Raji (cell line): ENCODE measurements around the gene PACRG.

Experiments used
- POLR2A ChIP-seq: IDR thresholded peaks from 2 replicates; pipeline ENCODE4 v1.6.1; 2011; ENCODE audit warnings: low read depth, low read length, control low read depth; ENCODE audit not compliant: insufficient read depth

PACRG gene

DNA sequence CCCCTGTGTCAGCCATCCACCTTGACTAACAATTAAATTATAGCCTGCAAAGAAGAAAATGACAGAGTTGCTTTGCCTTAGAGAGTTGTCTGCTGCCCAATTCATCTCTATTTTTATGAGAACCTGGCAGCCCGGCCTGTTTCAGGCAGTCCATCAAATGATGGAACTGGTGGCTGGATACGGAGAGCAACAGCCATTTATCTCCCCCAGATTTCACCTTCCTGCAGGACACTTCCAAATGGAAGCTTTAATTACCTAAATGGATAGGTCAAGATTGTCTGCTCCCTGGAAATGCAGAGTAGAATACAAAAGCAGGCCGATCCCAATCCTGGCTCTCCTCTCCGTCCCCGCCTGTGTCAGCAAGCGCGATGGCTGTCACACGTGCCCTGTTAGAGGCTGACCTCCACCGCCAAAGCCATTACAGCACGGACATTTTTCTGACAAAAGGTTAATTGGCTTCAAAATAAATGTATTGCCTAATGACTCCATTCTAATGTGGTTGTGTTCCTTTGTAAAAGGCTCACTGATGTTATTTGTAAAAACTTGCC, 86.7 kb downstream of the PACRG start:
- TF ChIP-seq POLR2A, result no peak

DNA sequence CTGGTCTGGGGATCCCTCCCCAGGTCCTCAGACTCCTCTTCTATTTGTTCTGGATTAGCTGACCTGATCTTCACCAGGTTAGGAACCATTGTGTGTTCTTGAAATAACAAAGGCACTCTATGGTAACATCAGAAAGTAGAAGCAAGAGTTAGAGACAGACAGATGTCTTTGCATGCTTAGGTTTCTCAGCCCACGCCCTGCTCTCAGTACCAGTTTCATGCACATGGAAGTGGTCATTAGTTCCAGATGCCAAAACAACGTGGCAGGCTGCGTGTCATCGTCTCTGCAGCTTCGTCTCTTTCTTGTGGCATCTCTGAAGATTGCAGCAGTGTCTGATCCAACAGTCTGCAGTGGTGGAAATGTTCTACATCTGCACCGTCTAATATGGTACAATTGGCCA, 89.4 kb downstream of the PACRG start:
- no peak for TF ChIP-seq POLR2A

DNA sequence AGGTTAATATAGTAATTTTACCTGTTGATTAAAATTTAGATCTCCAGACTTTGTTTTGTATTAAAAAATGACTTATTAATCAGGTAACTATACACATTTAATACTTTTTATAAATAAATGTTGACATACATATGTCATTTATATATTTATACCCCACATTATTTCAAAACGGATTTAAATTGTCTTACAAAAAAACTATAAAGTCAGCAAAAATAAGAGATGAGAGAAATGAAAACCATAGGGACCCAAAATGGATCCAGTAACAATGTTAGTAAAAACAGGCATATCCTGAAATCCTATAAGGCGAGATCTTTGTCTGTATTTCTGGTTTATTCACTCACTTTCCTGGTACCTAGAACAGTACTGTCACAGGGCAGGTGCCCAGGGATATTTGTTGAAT, 91.5 kb downstream of the PACRG start:
- TF ChIP-seq POLR2A, result no peak

DNA sequence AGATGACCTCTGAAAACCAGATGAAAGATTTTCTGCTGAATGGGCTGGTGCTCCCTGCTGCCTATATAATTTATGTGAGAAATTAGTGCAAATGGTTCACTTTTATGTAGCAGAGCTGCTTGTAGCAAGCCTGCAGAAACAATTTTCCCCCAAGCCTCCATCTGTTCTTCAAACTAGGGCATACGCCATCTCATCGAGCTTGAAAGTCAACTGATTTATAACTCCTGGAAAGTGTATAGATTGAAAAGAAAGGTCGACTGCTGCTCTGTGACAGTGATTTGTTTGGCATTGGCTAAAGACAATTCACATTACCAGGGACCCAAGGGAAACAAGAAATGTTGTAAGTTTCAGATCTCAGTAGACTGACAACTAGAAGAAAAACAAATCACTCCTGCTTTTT, 93.3 kb downstream of the PACRG start:
- TF ChIP-seq POLR2A, result no peak

DNA sequence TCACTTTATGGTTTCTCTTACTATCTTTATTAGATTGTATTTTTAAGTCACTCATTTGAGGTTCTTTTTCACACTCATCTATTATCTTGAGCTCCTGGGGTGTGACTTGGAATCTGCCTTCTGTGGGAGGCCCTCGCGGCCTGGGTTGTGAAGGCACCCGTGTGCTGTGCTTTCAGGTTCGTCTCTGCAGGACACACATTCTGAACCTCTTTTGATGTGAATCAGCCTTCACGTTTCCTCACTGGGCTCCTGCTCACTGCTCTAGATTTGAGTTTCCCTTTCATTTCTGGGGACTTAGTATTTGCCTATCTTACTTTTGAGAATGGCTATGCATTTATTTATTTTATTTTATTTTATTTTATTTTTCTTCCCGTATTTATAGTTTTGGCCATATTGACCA, 97.8 kb downstream of the PACRG start:
- no peak for TF ChIP-seq POLR2A

DNA sequence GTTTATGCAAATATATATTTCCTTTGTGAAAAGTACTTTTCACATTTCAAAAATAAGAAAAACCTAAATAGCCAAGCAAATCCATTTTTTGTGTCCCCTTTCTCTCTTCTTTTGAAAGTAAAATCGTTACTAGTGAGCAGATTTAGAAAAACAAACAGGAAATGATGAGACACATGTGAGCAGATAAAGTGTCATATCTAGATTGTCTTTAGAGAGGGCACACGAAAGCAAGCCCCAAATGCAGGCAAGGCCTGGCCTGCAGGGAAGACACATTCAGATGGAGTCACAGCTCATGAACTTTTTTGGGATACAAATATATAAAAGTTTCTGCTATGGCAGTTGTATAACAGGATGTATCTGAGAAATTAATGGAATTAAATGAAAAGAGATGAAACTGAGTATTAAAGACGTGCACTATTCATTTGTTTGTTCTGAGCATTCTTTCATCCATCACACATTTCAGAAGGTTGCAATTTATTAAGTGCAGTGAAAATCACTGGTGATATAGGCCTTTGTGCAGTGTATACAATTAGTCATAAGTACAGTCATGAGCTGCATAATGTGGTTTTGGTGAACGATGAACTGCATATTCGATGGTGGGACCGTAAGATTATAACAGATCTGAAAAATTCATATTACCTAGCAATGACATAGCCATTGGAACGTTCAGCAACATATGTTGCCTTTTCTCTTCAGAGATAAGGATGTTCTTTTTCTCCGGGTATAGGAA, 101.4 kb downstream of the PACRG start:
- TF ChIP-seq POLR2A, result no peak

DNA sequence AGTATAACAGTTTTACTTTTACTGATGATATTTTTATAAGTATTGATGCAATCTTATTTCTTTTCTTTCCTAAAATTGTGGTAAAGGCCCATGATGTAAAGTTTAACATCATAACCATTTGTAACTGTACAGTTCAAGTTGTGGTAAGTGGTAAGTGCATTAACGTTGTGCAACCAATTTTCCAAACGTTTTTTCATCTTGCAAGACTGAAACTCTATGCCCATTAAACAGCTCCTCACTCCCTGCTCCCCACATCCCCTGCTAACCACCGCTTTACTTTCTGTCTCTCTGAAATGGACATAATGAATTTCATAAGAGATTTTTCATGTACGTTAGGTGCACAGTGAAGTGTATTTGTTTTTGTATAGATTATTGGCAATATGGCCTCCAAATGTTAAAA, 106.0 kb downstream of the PACRG start:
- TF ChIP-seq POLR2A, result no peak

DNA sequence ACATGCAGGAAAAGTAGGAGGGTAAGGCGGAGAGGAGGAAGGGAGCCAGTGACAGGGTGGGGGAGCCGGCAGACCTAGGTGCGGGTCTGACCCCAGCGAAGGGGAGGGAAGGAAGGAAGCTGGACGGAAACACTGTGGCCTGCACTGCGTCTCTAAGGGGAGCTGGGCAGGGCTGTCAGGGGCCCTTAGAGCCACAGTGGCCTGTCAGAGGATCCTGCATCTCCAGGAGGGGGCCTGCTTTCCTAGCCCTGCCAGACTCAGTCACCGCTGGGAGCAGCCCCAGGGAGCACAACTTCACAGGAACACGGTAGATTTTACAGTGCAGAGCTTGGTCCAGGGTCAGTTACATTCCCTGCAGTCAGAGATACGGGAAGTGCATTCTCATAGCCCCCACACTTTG, 118.2 kb downstream of the PACRG start:
- no peak for TF ChIP-seq POLR2A

DNA sequence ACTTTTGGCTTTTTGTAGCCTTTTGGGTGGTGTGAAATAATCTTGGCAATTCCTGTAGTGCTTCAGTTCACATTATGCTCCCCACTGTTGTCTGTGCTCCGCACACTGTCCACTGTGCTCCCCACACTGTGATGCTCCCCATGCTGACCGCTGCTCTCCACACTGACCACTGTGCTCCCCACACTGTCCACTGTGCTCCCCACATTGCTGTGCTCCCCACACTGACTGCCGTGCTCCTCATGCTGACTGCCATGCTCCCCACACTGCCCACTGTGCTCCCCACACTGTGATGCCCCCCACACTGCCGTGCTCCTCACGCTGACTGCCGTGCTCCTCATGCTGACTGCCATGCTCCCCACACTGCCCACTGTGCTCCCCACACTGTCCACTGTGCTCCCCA, 118.9 kb downstream of the PACRG start:
- TF ChIP-seq POLR2A, result no peak

DNA sequence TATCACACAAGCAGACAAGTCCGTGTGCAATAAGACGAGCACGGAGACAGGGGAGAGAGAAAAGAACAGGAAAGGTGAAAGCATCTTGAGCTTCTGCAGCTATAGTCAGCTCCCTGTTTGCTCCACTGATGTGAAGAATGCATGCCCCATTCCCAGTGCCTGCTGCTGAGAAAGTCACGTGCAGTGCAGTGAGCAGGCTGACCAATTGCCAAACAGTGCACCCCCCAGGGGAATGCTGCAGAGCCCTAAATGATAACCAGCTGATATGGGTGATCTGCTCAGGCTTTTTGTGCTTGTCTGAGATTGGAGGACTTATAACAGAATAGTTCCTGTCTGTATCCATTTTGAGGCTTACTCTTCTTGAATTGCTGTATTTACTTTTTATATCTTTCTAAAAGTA, 121.5 kb downstream of the PACRG start:
- no peak for TF ChIP-seq POLR2A

DNA sequence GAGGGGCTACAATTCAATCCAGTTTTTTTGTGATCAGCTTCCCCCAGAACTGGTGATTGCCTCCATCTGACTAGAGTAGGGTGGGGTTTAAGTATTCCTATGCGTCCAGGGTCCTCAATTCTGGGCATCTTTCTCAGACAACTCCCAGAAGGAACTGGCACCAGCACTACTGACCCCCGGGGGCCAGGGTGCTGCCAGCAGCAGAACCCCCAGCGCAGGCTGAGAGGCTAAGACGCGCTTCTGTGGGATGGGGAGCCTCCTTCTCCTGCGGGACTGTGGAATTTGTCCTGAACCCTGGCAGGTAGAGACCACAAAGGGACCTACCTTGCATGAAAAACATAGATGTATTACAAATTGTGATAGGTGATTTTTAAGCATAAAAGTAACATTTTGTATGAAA, 124.4 kb downstream of the PACRG start:
- no peak for TF ChIP-seq POLR2A

DNA sequence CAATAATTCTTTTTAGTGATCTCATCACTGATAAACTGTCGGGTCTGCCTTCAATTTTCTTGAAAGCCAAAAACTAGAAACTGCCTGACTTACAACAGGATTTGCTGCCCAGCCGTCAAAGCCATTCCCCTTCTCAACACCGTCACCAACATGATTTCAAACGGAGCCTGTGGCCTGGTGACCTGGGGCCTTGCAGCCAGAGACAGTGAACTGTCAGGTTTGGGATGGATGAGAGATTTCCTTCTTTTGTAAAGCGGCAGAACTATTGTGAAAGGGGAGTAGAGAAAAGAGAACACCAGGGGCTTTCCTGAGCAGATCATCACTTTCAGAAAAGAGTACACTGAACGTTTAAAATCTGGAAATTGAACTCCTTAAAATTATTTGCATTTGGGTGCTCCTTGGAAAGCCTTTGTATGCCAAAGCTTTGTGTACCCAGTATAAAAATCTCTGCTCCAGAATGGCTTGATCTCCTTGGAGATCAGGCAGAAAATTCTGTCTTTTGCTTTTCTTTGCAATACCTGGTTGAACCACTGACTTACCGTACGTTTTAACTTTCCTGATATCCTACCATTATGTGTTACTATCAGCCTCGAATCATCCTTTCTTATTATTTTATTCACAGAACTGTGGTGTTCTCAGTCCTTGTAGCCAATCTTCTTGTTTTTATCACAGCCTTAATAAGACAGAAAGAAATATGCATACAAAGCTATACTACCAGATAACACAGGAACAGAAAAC, 125.2 kb downstream of the PACRG start:
- TF ChIP-seq POLR2A, result no peak

DNA sequence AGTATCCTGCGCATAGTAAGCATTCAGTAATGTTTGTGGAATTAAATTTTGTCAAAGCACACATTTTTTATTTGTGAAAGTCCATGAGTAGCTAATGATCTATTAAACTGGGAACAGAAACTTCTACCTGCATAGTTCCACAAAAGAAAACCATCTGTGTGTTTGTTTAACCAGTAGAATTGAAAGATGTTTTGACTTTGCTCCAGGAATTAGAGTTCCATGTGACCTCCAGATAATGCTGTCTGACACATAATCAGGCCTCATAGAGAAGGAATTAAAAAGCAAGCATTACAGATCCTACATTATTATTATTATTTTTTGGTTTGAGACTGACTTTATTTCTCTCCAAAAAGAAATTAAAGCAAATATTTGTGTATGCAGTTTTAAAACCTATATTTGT, 126.5 kb downstream of the PACRG start:
- TF ChIP-seq POLR2A, result no peak

DNA sequence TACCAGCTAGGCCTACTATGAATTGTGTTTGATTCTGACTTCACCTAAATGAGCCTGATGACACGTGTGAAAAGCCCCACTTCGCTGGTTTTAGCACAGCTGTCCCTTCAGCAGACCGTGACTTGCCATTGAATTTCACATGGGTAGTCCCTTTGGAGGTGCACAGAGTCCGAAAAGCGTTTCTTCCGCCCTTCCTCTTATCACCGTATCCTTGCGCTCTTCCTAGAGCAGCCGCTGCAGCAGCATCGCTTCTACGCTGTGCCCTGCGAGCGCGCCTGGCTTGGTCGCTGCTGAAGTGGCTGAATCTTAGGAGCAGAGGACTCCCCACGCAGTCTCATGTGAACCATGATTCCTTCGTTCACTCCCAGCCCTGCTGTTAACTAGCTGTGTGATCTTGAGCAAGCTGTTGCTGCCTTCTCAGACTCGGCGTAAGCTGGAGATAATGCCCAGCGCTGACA, 127.0 kb downstream of the PACRG start:
- TF ChIP-seq POLR2A, result no peak

DNA sequence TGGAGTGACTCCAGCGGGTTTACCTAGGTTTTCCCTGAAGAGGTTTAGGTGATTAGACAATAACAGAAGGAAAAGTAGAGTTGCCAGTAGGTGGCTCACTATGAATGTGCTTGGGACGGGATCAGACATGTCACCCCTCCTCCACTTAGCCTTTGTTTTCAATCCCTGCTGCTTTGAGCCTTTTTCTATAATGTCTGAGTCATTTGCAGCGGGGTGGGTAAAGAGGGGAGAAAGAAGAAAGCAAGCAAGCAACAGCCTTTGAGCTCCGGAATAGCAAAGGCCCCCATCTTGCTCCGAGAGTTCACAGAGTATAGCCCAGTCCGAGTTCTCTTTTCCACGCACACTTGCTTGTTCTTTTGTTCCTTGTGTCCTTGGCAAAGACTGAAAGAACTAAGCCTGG, 129.1 kb downstream of the PACRG start:
- TF ChIP-seq POLR2A, result no peak

DNA sequence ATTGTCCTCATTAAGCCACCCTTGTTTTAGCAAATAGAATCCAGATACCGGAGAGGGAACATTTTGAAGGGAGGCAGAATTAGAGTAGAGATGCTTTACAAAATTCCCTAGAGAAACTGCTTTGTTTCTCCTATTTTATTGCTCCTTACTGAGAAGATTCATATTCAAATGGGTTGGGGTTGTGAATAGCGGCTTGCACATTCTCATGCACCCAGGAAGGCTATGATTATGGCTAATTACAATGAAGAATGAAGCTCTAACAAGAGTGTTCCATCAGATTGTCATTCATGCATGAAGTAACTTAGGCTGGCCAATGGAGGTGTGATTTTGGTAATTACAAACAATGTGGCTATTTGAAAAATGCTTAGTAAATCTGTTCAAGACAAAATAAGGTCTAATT, 129.6 kb downstream of the PACRG start:
- no peak for TF ChIP-seq POLR2A
